ENCODE results near the gene YWHAE. TPM values are rescaled to one million over a fixed set of nuclear protein-coding genes. Genes with fewer than 3 reads are reported as not detected.

The YWHAE gene
- total and polyA plus RNA-seq, 2 of the 4 experiments (the other 2 are of a cell fraction): 358 to 774 TPM

- Histone ChIP-seq H3K4me1 (ENCODE audit: control insufficient read depth, insufficient read depth, low read length) (no peaks in the 10 kb centered on the region), H3K9ac (ENCODE audit: low read depth, low read length) (no peak overlapping the region), H3K27me3 (ENCODE audit: control insufficient read depth, insufficient read depth, low read length) (peaks cover 56% of the 10 kb centered on the region), H3K18ac (ENCODE audit: low read depth, low read length) (no peak overlapping the region), H4K20me1 (ENCODE audit: insufficient read depth, low read length) (no peaks in the 10 kb centered on the region), H2BK15ac (ENCODE audit: low read depth, low read length) (no peak overlapping the region), H2AK5ac (ENCODE audit: low read depth, low read length) (no peak overlapping the region), H2BK5ac (ENCODE audit: low read depth, low read length, poor library complexity, severe bottlenecking) (no peak overlapping the region), H3K9me3 (ENCODE audit: control insufficient read depth, insufficient read depth, low read length) (no peaks in the 10 kb centered on the region), H3K56ac (ENCODE audit: extremely low read depth, insufficient read depth, low read length) (no peak overlapping the region), H2BK20ac (ENCODE audit: low read depth, low read length) (no peak overlapping the region), H2AK9ac (replicated peaks; ENCODE audit: low read depth, low read length, poor library complexity) (no peak overlapping the region), H4K91ac (ENCODE audit: insufficient read depth, low read depth, low read length) (no peak overlapping the region), H2BK120ac (ENCODE audit: low read depth, low read length) (no peak overlapping the region), H2AFZ (replicated peaks; ENCODE audit: low read length, poor library complexity) (peak overlapping the region; percentile 75), H3K23ac (ENCODE audit: low read depth, low read length) (no peak overlapping the region), H3K4me3 (ENCODE audit: insufficient read depth, low read depth, low read length) (no peak overlapping the region), H3K4ac (ENCODE audit: low read depth, low read length) (no peak overlapping the region), H3K14ac (replicated peaks; ENCODE audit: low read depth, low read length) (no peak overlapping the region), H3K27ac (ENCODE audit: insufficient read depth, low read length) (no peak overlapping the region), H4K5ac (ENCODE audit: low read depth, low read length) (no peak overlapping the region), H3K36me3 (ENCODE audit: control insufficient read depth, insufficient read depth, low read length) (no peaks in the 10 kb centered on the region), H3K79me1 (ENCODE audit: low read depth in 1 of 2, low read length in 2 of 2) (no peaks in the 10 kb centered on the region), H4K8ac (ENCODE audit: low read depth in 2 of 2, low read length in 2 of 2) (no peak overlapping the region), H3K4me2 (ENCODE audit: low read depth, low read length) (peak overlapping the region; percentile 34; the same call in 1 of the 2 replicates), H3K9me1 (ENCODE audit: insufficient read depth, low read length) (no peaks in the 10 kb centered on the region)
- dilution Hi-C loops (cut with HindIII; ENCODE audit: low sequenced_read_pairs, unreplicated experiment) (no loop called here), in situ Hi-C loops (cut with MboI; ENCODE audit: low sequenced_read_pairs) (no loop called here), intact Hi-C loops (cut with micrococcal nuclease) (no loop called here)
- POLR2A ChIA-PET (ENCODE audit: unreplicated experiment): no interaction called here
- ATAC-seq (ENCODE audit: low read depth) (peak; percentile 81), DNase-seq (no peak)
- no TSS peak for BruUV-seq (replicated peaks)
- 17% methylated on average over 17 of the region's 24 CpGs; no CpG with 5 or more reads in 1 of the 2 experiments for WGBS, 2 experiments (ENCODE audit: extremely low coverage in 2 of 2, insufficient read length in 1 of 2)
- CTCF ChIA-PET: no interaction called here
- TF ChIP-seq CEBPB (IDR thresholded peaks at IDR 0.05; ENCODE audit: low read depth, low read length) (no peak), RCOR1 (IDR thresholded peaks at IDR 0.05; ENCODE audit: insufficient replicate concordance, low read length) (no peak), POLR2A (IDR thresholded peaks at IDR 0.05; ENCODE audit: low read depth, low read length) (no peak), NFE2L2 (IDR thresholded peaks at IDR 0.05; ENCODE audit: low read depth, low read length) (no peak), SMC3 (IDR thresholded peaks at IDR 0.05; ENCODE audit: low read depth, low read length) (no peak), ELK1 (IDR thresholded peaks at IDR 0.05; ENCODE audit: borderline replicate concordance, low read depth, low read length) (no peak), MAZ (IDR thresholded peaks at IDR 0.05; ENCODE audit: borderline replicate concordance, low read depth, low read length) (no peak), RFX5 (IDR thresholded peaks at IDR 0.05; ENCODE audit: low read depth, low read length) (no peak), BHLHE40 (IDR thresholded peaks at IDR 0.05; ENCODE audit: low read depth, low read length) (no peak)
Observed at GRCh38 chr17:1298606-1299005, 101.4 kb downstream of the YWHAE start.

Small RNAs within 50 kb of the gene (microRNA-seq; reads per million reads assigned to microRNA genes)
- not detected for gene AC032044.2 (ENCODE audit: insufficient read depth, insufficient read length)

Small RNAs within 50 kb of the gene (small RNA-seq; reads per million reads assigned to genes)
- gene AC032044.2: 0 reads per million in 5 experiments

Other genes starting within 250 kb of the YWHAE start
- gene ABR, start 220.2 kb downstream of the YWHAE start, total RNA-seq (2012; rRNA removed): 24.7 and 28.3 TPM in 2 replicates
- 79.7 and 111 TPM in 2 replicates for gene ABR, start 220.2 kb downstream of the YWHAE start, polyA plus RNA-seq (2012; rRNA removed)
- not detected in 2 replicates for gene BHLHA9, start 129.8 kb downstream of the YWHAE start, total RNA-seq (2012; rRNA removed)
- not detected in 2 replicates for gene BHLHA9, start 129.8 kb downstream of the YWHAE start, polyA plus RNA-seq (2012; rRNA removed)
- gene TRARG1, start 120.6 kb downstream of the YWHAE start, total RNA-seq (2012; rRNA removed): not detected in 2 replicates
- gene TRARG1, start 120.6 kb downstream of the YWHAE start, polyA plus RNA-seq (2012; rRNA removed): not detected in 2 replicates
- 100 and 123 TPM in 2 replicates for gene CRK, start 56.0 kb upstream of the YWHAE start, total RNA-seq (2012; rRNA removed)
- 48.5 and 57.6 TPM in 2 replicates for gene CRK, start 56.0 kb upstream of the YWHAE start, polyA plus RNA-seq (2012; rRNA removed)
- 174 and 196 TPM in 2 replicates for gene MYO1C, start 92.5 kb upstream of the YWHAE start, total RNA-seq (2012; rRNA removed)
- 162 and 188 TPM in 2 replicates for gene MYO1C, start 92.5 kb upstream of the YWHAE start, polyA plus RNA-seq (2012; rRNA removed)
- gene INPP5K, start 116.4 kb upstream of the YWHAE start, total RNA-seq (2012; rRNA removed): 16.4 and 17.4 TPM in 2 replicates
- 14.2 and 14.9 TPM in 2 replicates for gene INPP5K, start 116.4 kb upstream of the YWHAE start, polyA plus RNA-seq (2012; rRNA removed)
- gene PITPNA, start 162.6 kb upstream of the YWHAE start, total RNA-seq (2012; rRNA removed): 19.2 and 25.8 TPM in 2 replicates
- gene PITPNA, start 162.6 kb upstream of the YWHAE start, polyA plus RNA-seq (2012; rRNA removed): 33.1 and 40.1 TPM in 2 replicates
- 3.3 and 3.8 TPM in 2 replicates for gene SLC43A2, start 228.6 kb upstream of the YWHAE start, total RNA-seq (2012; rRNA removed)
- gene SLC43A2, start 228.6 kb upstream of the YWHAE start, polyA plus RNA-seq (2012; rRNA removed): 9.0 and 10.3 TPM in 2 replicates
- gene SCARF1, start 245.5 kb upstream of the YWHAE start, total RNA-seq (2012; rRNA removed): 0.18 and 0.28 TPM in 2 replicates
- gene SCARF1, start 245.5 kb upstream of the YWHAE start, polyA plus RNA-seq (2012; rRNA removed): 0.34 and 0.43 TPM in 2 replicates
- gene RILP, start 249.6 kb upstream of the YWHAE start, total RNA-seq (2012; rRNA removed): 3.9 TPM in 2 replicates
- 6.0 and 7.3 TPM in 2 replicates for gene RILP, start 249.6 kb upstream of the YWHAE start, polyA plus RNA-seq (2012; rRNA removed)